ENCODE measurements around the gene CFAP410.

The CFAP410 gene

DNA sequence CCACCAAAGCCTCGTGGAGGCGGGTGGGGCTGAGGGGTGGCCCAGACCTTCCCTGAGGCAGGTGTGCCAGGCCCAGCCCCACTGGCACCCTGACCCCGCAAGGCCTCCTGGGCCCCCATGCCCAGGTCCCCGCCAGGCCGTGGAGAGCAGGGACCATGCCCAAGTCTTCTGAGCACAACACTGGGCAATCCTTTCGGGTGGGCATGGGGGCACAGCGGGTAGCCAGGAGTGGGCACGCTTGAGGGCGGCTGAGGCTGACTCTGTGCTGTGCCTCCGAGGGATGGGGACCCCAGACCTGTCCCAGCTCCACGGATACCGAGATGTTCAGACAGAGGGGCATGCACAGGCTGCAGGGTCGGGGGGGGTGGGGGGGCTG lies 12.9 kb downstream of the CFAP410 start:
- no peaks in the 10 kb centered on the region for H3K4me1 ChIP-seq (ENCODE audit: low read length)
- no peak overlapping the region for H3K9ac ChIP-seq (ENCODE audit: low read length)
- H3K27ac ChIP-seq (ENCODE audit: low read length), result no peak overlapping the region
- no peaks in the 10 kb centered on the region for H3K9me3 ChIP-seq (replicated peaks; ENCODE audit: insufficient read depth, low read length)
- H3K9me2 ChIP-seq (replicated peaks; ENCODE audit: insufficient read depth, low read length), result no peaks in the 10 kb centered on the region
- TF ChIP-seq EZH2 (optimal IDR thresholded peaks at IDR 0.05; ENCODE audit: low read depth, low read length) (no peak), EZH2phosphoT487 (IDR thresholded peaks at IDR 0.05; ENCODE audit: low read length) (no peak)
- TF ChIP-seq, protein P1, sequence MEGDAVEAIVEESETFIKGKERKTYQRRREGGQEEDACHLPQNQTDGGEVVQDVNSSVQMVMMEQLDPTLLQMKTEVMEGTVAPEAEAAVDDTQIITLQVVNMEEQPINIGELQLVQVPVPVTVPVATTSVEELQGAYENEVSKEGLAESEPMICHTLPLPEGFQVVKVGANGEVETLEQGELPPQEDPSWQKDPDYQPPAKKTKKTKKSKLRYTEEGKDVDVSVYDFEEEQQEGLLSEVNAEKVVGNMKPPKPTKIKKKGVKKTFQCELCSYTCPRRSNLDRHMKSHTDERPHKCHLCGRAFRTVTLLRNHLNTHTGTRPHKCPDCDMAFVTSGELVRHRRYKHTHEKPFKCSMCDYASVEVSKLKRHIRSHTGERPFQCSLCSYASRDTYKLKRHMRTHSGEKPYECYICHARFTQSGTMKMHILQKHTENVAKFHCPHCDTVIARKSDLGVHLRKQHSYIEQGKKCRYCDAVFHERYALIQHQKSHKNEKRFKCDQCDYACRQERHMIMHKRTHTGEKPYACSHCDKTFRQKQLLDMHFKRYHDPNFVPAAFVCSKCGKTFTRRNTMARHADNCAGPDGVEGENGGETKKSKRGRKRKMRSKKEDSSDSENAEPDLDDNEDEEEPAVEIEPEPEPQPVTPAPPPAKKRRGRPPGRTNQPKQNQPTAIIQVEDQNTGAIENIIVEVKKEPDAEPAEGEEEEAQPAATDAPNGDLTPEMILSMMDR (IDR thresholded peaks at IDR 0.05; ENCODE audit: low read length), result no peak
- H3K27me3 ChIP-seq (replicated peaks; ENCODE audit: insufficient read depth, low read length), result no peaks in the 10 kb centered on the region
- no peak overlapping the region for H3K4me3 ChIP-seq (ENCODE audit: low read length)
- H2AFZ ChIP-seq (ENCODE audit: low read length), result no peak overlapping the region
- 0 out of 2 replicates have a peak, but pooled peaks cover 7% of the 10 kb centered on the region for H4K20me1 ChIP-seq (ENCODE audit: insufficient read depth, low read length)
- no peaks in the 10 kb centered on the region for H3K79me2 ChIP-seq (ENCODE audit: low read length)
- H3K4me2 ChIP-seq (ENCODE audit: low read depth, low read length), result no peak overlapping the region
- H3K36me3 ChIP-seq (replicated peaks; ENCODE audit: insufficient read depth, low read length), result no peaks in the 10 kb centered on the region; the same call in 1 of the 2 replicates
- no peak for DNase-seq
- H3F3A ChIP-seq (ENCODE audit: insufficient read depth, low read length), result no peaks in the 10 kb centered on the region

DNA sequence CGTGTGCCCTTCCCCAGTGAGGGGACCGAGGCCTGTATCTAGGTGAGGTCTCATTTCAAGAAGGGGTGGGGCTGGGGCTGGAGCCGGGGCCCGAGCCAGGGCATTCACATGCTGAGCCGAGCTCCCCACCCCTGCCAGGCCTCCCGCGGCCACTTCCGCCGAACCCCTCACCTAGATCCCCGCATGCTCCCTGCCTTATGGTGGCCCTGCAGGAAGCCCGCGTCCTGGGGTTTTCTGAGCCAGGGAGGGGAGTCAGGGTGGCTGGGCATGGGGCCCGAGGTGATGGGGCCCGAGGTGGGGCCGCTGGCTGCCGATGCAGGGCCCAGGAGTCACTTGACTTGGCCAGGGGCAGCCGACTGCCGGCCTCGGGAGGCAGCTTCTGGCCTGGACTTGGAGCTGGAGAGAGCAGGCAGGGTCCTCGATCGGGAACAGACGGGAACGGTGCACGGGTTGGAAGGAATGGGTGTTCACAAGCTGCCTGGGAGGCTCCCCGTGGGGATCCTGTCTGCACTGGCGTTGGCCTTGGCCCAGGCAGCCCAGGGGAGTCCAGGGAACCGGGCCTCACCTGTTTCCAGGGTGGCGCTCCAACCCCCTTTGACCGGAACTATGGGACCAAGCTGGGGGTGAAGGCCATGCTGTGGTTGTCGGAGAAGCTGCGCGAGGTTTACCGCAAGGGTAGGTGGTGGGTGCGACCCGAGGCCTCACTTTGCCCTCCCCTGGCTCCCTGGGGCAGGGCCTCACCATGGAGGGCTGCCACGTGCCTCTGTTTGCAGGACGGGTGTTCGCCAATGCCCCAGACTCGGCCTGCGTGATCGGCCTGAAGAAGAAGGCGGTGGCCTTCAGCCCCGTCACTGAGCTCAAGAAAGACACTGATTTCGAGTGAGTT lies 13.6 kb downstream of the CFAP410 start:
- Histone ChIP-seq H3F3A (ENCODE audit: insufficient read depth, low read length) (no peaks in the 10 kb centered on the region), H3K27me3 (replicated peaks; ENCODE audit: insufficient read depth, low read length) (no peaks in the 10 kb centered on the region), H3K36me3 (replicated peaks; ENCODE audit: insufficient read depth, low read length) (no peaks in the 10 kb centered on the region; the same call in 1 of the 2 replicates), H3K9me2 (replicated peaks; ENCODE audit: insufficient read depth, low read length) (no peaks in the 10 kb centered on the region), H2AFZ (ENCODE audit: low read length) (no peak overlapping the region), H4K20me1 (ENCODE audit: insufficient read depth, low read length) (0 out of 2 replicates have a peak, but pooled peaks cover 7% of the 10 kb centered on the region), H3K4me1 (ENCODE audit: low read length) (no peaks in the 10 kb centered on the region), H3K9ac (ENCODE audit: low read length) (no peak overlapping the region), H3K4me2 (ENCODE audit: low read depth, low read length) (no peak overlapping the region), H3K4me3 (ENCODE audit: low read length) (no peak overlapping the region), H3K9me3 (replicated peaks; ENCODE audit: insufficient read depth, low read length) (no peaks in the 10 kb centered on the region), H3K79me2 (ENCODE audit: low read length) (no peaks in the 10 kb centered on the region), H3K27ac (ENCODE audit: low read length) (no peak overlapping the region)
- TF ChIP-seq, protein P1 (IDR thresholded peaks at IDR 0.05; ENCODE audit: low read length), result no peak
- TF ChIP-seq EZH2phosphoT487 (IDR thresholded peaks at IDR 0.05; ENCODE audit: low read length) (no peak), EZH2 (optimal IDR thresholded peaks at IDR 0.05; ENCODE audit: low read depth, low read length) (no peak)
- no peak for DNase-seq

DNA sequence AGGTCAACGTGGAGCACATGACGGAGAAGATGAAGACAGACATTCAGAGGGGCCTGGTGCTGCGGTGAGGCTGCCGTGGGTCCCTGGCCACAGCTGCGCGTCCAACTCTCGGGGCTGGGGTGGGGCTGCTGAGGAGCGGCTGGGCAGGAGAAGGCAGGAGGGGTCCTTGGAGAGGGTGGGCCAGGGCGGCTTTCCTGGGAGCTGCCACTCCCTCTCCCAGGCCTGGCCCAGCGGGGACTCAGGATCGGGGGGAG lies 14.4 kb downstream of the CFAP410 start:
- Histone ChIP-seq H3K27ac (ENCODE audit: low read length) (no peak overlapping the region), H3F3A (ENCODE audit: insufficient read depth, low read length) (no peaks in the 10 kb centered on the region), H3K27me3 (replicated peaks; ENCODE audit: insufficient read depth, low read length) (no peaks in the 10 kb centered on the region), H4K20me1 (ENCODE audit: insufficient read depth, low read length) (0 out of 2 replicates have a peak, but pooled peaks cover 7% of the 10 kb centered on the region), H3K9ac (ENCODE audit: low read length) (no peak overlapping the region), H2AFZ (ENCODE audit: low read length) (no peak overlapping the region), H3K4me2 (ENCODE audit: low read depth, low read length) (no peak overlapping the region), H3K36me3 (replicated peaks; ENCODE audit: insufficient read depth, low read length) (no peaks in the 10 kb centered on the region; the same call in 1 of the 2 replicates), H3K9me2 (replicated peaks; ENCODE audit: insufficient read depth, low read length) (no peaks in the 10 kb centered on the region), H3K4me1 (ENCODE audit: low read length) (no peaks in the 10 kb centered on the region), H3K9me3 (replicated peaks; ENCODE audit: insufficient read depth, low read length) (no peaks in the 10 kb centered on the region), H3K4me3 (ENCODE audit: low read length) (no peak overlapping the region), H3K79me2 (ENCODE audit: low read length) (no peaks in the 10 kb centered on the region)
- no peak for DNase-seq
- TF ChIP-seq EZH2phosphoT487 (IDR thresholded peaks at IDR 0.05; ENCODE audit: low read length) (no peak), EZH2 (optimal IDR thresholded peaks at IDR 0.05; ENCODE audit: low read depth, low read length) (no peak)
- TF ChIP-seq, protein P1 (IDR thresholded peaks at IDR 0.05; ENCODE audit: low read length), result no peak

Measured in MM.1S (cell line).